ENCODE measurements around the gene CDPF1. TPM values are rescaled to one million over a fixed set of nuclear protein-coding genes. Genes with fewer than 3 reads are reported as not detected.

The CDPF1 gene
- total RNA-seq, 1 experiment from 2014 or later = 8.1 TPM

DNA sequence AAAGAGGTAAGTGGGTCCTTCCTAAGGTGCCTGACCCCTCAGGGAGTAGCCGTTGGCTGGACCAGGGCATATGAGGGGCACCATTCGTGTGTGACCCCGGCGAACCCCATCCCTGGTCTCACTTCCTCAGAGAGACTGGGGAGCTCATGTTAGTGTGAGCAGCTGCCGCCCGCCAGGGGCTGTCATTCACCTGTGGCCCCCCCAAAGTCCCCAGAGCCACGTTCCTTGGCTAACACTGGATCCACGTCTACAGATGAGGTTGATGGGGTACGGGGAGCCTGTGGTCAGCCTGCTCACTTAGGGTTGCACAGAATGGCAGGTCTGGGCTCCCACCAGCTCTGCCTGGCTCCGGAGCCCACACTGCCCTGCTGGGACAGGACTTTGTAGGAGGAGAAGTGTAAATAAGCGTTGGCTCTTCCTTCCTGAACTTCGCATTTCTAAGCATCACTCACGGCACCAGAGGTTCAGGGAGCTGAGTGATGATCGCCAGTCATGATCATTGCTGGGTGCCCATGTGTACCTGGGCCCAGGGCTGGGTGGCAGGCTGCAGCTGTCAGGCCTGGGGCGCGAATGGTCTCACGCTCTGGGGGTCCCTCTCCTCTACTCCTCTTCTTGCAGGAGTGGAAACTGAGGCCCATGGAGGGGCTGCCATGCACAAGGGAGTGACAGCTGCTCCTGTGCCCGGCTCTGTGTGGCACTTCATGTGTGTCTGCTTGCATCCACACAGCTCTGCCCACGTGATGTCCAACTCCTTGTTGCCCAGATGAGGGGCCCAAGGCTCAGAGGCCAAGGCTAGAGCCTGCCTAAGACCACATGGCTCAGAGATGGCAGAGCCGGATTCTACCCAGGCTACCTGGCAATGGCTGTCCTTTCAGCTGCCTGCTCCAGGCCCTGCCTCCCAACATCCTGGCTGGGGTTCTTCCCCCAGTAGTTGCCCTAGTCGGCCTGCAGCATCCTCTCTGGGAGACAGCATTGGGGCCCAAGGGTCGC, 28.9 kb upstream of the CDPF1 start:
- peaks cover 24 to 61% (median 56%) of the 10 kb centered on the region in 3 experiments; a peak in 6 of 7 replicates for H3K36me3 Mint-ChIP-seq (ENCODE audit: insufficient read depth in 1 of 3, low read depth in 3 of 3)
- H3K27me3 ChIP-seq (ENCODE audit: insufficient read depth, low read length) = no peaks in the 10 kb centered on the region
- TF ChIP-seq CTCF (conservative IDR thresholded peaks at IDR 0.05) = no peak
- H3K27ac ChIP-seq (ENCODE audit: insufficient read length, low read depth, low read length) = no peak overlapping the region
- no peaks in the 10 kb centered on the region for H3K4me1 Mint-ChIP-seq
- H3K23ac ChIP-seq (ENCODE audit: insufficient read length, low read depth, low read length) = no peak overlapping the region
- no peak overlapping the region for H2AK5ac ChIP-seq (ENCODE audit: insufficient read length, low read length)
- H3T11ph ChIP-seq (ENCODE audit: low read length) = no peak overlapping the region
- H4K20me1 ChIP-seq (ENCODE audit: control insufficient read depth, insufficient read depth, insufficient read length) = no peaks in the 10 kb centered on the region
- H3K18ac ChIP-seq (ENCODE audit: insufficient read length, low read depth, low read length) = no peak overlapping the region
- no peak overlapping the region for H2BK20ac ChIP-seq (ENCODE audit: low read depth, low read length, poor library complexity, severe bottlenecking)
- H2BK12ac ChIP-seq (ENCODE audit: insufficient read length, low read depth, low read length) = no peak overlapping the region
- no peak overlapping the region for H4K91ac ChIP-seq (ENCODE audit: insufficient read length, low read depth, low read length)
- DNase-seq = no peak
- no peak overlapping the region for H3K4me3 Mint-ChIP-seq
- H2BK120ac ChIP-seq (ENCODE audit: low read depth, low read length, poor library complexity, severe bottlenecking) = no peak overlapping the region
- no peak overlapping the region for H2AFZ ChIP-seq (ENCODE audit: low read length)
- no peaks in the 10 kb centered on the region for H3K27me3 Mint-ChIP-seq (ENCODE audit: low read depth)
- no peak overlapping the region for H2BK15ac ChIP-seq (ENCODE audit: low read depth, low read length)
- H3K4ac ChIP-seq (ENCODE audit: low read depth, low read length) = no peak overlapping the region
- no peak overlapping the region for H3K56ac ChIP-seq (ENCODE audit: insufficient read length, low read depth, low read length)
- no peak overlapping the region for H4K5ac ChIP-seq (ENCODE audit: insufficient read length, low read depth, low read length)
- no peaks in the 10 kb centered on the region for H3K79me2 ChIP-seq (ENCODE audit: insufficient read depth, low read length)
- no peak overlapping the region for H3K9ac ChIP-seq (ENCODE audit: extremely low read depth, insufficient read length, low read length)
- H3K27ac Mint-ChIP-seq = no peak overlapping the region
- H3K4me2 ChIP-seq (ENCODE audit: insufficient read depth, insufficient read length, low read length) = no peak overlapping the region
- H2BK5ac ChIP-seq (ENCODE audit: insufficient read length, low read length) = no peak overlapping the region
- H3K79me1 ChIP-seq (ENCODE audit: insufficient read depth, low read depth, low read length, poor library complexity, severe bottlenecking) = no peaks in the 10 kb centered on the region
- H3K9me3 Mint-ChIP-seq = peaks cover 0 to 5% of the 10 kb centered on the region in 2 experiments; a peak in 1 of 5 replicates
- no peaks in the 10 kb centered on the region for H3K9me3 ChIP-seq (ENCODE audit: control insufficient read depth, low read depth, low read length)
- no peak overlapping the region for H4K8ac ChIP-seq (replicated peaks; ENCODE audit: insufficient read length, low read depth, low read length)
- no peak overlapping the region for H3K14ac ChIP-seq (ENCODE audit: insufficient read depth, low read length)
- no peaks in the 10 kb centered on the region for H3K4me1 ChIP-seq (ENCODE audit: insufficient read depth, low read length)
- H3K23me2 ChIP-seq (ENCODE audit: insufficient read length, low read depth, low read length, poor library complexity, severe bottlenecking) = no peaks in the 10 kb centered on the region
- no CpG with 5 or more reads among the region's 22 CpGs for WGBS (ENCODE audit: extremely low coverage, insufficient read length, low lambda C conversion rate)
